IPS DF 6.9 (cell line): ENCODE results near the gene RBL2.
"Not testable (repeated sequence)": the region's sequence is repeated elsewhere in the genome, so short reads cannot be mapped to it uniquely, and the experiment has no call there.

Experiments
- DNase-seq: peaks from one replicate; pipeline ENCODE4 v3.0.0-alpha.2; 2013; ENCODE audit warnings: low read depth, low spot score
- H3K27ac ChIP-seq: one replicate; pipeline ENCODE4 v1.5.1; 2013; ENCODE audit warnings: low read length, control low read depth
- H3K27me3 ChIP-seq: 2 replicates; pipeline ENCODE4 v1.6.1; 2013; ENCODE audit warnings: mild to moderate bottlenecking, low read length; ENCODE audit not compliant: control insufficient read depth, insufficient read depth
- H3K36me3 ChIP-seq: 2 replicates; pipeline ENCODE4 v1.6.1; 2013; ENCODE audit warnings: low read length; ENCODE audit not compliant: control insufficient read depth, insufficient read depth
- H3K4me1 ChIP-seq: 2 replicates; pipeline ENCODE4 v1.6.1; 2013; ENCODE audit warnings: low read length; ENCODE audit not compliant: control insufficient read depth, insufficient read depth
- H3K4me3 ChIP-seq: 2 replicates; pipeline ENCODE4 v1.5.1; 2013; ENCODE audit warnings: mild to moderate bottlenecking, low read length
- H3K9me3 ChIP-seq: 2 replicates; pipeline ENCODE4 v1.6.1; 2013; ENCODE audit warnings: low read length, inconsistent platforms; ENCODE audit not compliant: control insufficient read depth, insufficient read depth
- WGBS: extraction: QIAGEN DNeasy Blood & Tissue Kit; methylation state at CpG from one replicate; pipeline ENCODE4 v1.1.7; 2013; ENCODE audit warnings: mixed read lengths, missing lambda C conversion rate; ENCODE audit not compliant: insufficient read length, insufficient coverage; 5-methylcytosine and 5-hydroxymethylcytosine counted together

The RBL2 gene

GRCh38 chr16:53434377-53435065 lies at the start of gene RBL2:
TSS of gene RBL2 (plus strand) at chr16:53434471. CDS start at chr16:53434557, 86 bp downstream.
- no peaks in the 10 kb centered on the region for H3K36me3 ChIP-seq
- no peaks in the 10 kb centered on the region for H3K27me3 ChIP-seq
- DNase-seq, result no peak
- no CpG with 5 or more reads among the region's 89 CpGs for WGBS
- H3K4me1 ChIP-seq, result no peaks in the 10 kb centered on the region
- H3K27ac ChIP-seq, result no peak within 1 kb of the TSS
- peak within 1 kb of the TSS; percentile 81 for H3K4me3 ChIP-seq
- no peaks in the 10 kb centered on the region for H3K9me3 ChIP-seq

- not testable (repeated sequence) for H3K4me1 ChIP-seq, H3K4me3 ChIP-seq, H3K27ac ChIP-seq, H3K27me3 ChIP-seq, H3K36me3 ChIP-seq, DNase-seq, H3K9me3 ChIP-seq
- WGBS, result no CpG with 5 or more reads among the region's 8 CpGs
Observed at GRCh38 chr16:53384610-53385009, 49.7 kb upstream of the RBL2 start.

GRCh38 chr16:53404959-53405358 lies 29.3 kb upstream of the RBL2 start:
- H3K4me1 ChIP-seq, result no peaks in the 10 kb centered on the region
- H3K9me3 ChIP-seq, result no peaks in the 10 kb centered on the region
- DNase-seq, result no peak
- no peaks in the 10 kb centered on the region for H3K27me3 ChIP-seq
- H3K27ac ChIP-seq, result no peak overlapping the region
- no peak overlapping the region for H3K4me3 ChIP-seq
- H3K36me3 ChIP-seq, result no peaks in the 10 kb centered on the region
- WGBS, result no CpG with 5 or more reads among the region's 2 CpGs

GRCh38 chr16:53412549-53412948 lies 21.7 kb upstream of the RBL2 start:
- H3K4me1 ChIP-seq, result no peaks in the 10 kb centered on the region
- no peaks in the 10 kb centered on the region for H3K36me3 ChIP-seq
- no CpG with 5 or more reads among the region's 18 CpGs for WGBS

GRCh38 chr16:53413864-53414263 lies 20.4 kb upstream of the RBL2 start:
- H3K36me3 ChIP-seq, result no peaks in the 10 kb centered on the region
- no peaks in the 10 kb centered on the region for H3K9me3 ChIP-seq
- H3K27ac ChIP-seq, result no peak overlapping the region
- H3K4me1 ChIP-seq, result no peaks in the 10 kb centered on the region
- no peak overlapping the region for H3K4me3 ChIP-seq
- DNase-seq, result no peak
- no CpG with 5 or more reads among the region's 18 CpGs for WGBS
- H3K27me3 ChIP-seq, result no peaks in the 10 kb centered on the region

More at GRCh38 chr16:53412549-53412948, 21.7 kb upstream of the RBL2 start:
- no peaks in the 10 kb centered on the region for H3K27me3 ChIP-seq
- no peak for DNase-seq
- no peaks in the 10 kb centered on the region for H3K9me3 ChIP-seq
- no peak overlapping the region for H3K27ac ChIP-seq
- H3K4me3 ChIP-seq, result no peak overlapping the region

GRCh38 chr16:53414381-53414780 lies 19.9 kb upstream of the RBL2 start:
- no peak overlapping the region for H3K4me3 ChIP-seq
- WGBS, result no CpG with 5 or more reads among the region's 16 CpGs
- no peaks in the 10 kb centered on the region for H3K36me3 ChIP-seq
- H3K27ac ChIP-seq, result no peak overlapping the region
- no peak for DNase-seq
- H3K4me1 ChIP-seq, result no peaks in the 10 kb centered on the region
- no peaks in the 10 kb centered on the region for H3K9me3 ChIP-seq
- no peaks in the 10 kb centered on the region for H3K27me3 ChIP-seq

GRCh38 chr16:53415504-53415903 lies 18.8 kb upstream of the RBL2 start:
- Histone ChIP-seq H3K27ac (no peak overlapping the region), H3K4me1 (no peaks in the 10 kb centered on the region), H3K27me3 (no peaks in the 10 kb centered on the region), H3K9me3 (no peaks in the 10 kb centered on the region; the same call in 1 of the 2 replicates), H3K36me3 (no peaks in the 10 kb centered on the region), H3K4me3 (no peak overlapping the region)
- WGBS, result no CpG with 5 or more reads among the region's 4 CpGs
- no peak for DNase-seq

- 100% methylated on average over 1 of the region's 4 CpGs for WGBS
- DNase-seq, result no peak
Observed at GRCh38 chr16:53417011-53417410, 17.3 kb upstream of the RBL2 start.

GRCh38 chr16:53417976-53418375 lies 16.3 kb upstream of the RBL2 start:
- no CpG with 5 or more reads among the region's 7 CpGs for WGBS
- Histone ChIP-seq H3K4me3 (no peak overlapping the region), H3K36me3 (no peaks in the 10 kb centered on the region), H3K4me1 (no peaks in the 10 kb centered on the region), H3K9me3 (peaks cover 2% of the 10 kb centered on the region; the same call in 1 of the 2 replicates), H3K27me3 (no peaks in the 10 kb centered on the region), H3K27ac (no peak overlapping the region)
- DNase-seq, result no peak

More at GRCh38 chr16:53417011-53417410, 17.3 kb upstream of the RBL2 start:
- H3K27me3 ChIP-seq, result no peaks in the 10 kb centered on the region
- no peak overlapping the region for H3K27ac ChIP-seq
- peaks cover 2% of the 10 kb centered on the region; the same call in 1 of the 2 replicates for H3K9me3 ChIP-seq
- no peaks in the 10 kb centered on the region for H3K4me1 ChIP-seq
- no peak overlapping the region for H3K4me3 ChIP-seq
- H3K36me3 ChIP-seq, result no peaks in the 10 kb centered on the region

- WGBS, result no CpG with 5 or more reads among the region's 2 CpGs
- not testable (repeated sequence) for DNase-seq, H3K36me3 ChIP-seq, H3K4me3 ChIP-seq, H3K27ac ChIP-seq, H3K4me1 ChIP-seq, H3K9me3 ChIP-seq, H3K27me3 ChIP-seq
Observed at GRCh38 chr16:53419383-53419709, 14.9 kb upstream of the RBL2 start.

- Histone ChIP-seq H3K4me3 (no peak overlapping the region), H3K27me3 (no peaks in the 10 kb centered on the region), H3K27ac (no peak overlapping the region), H3K9me3 (peaks cover 2% of the 10 kb centered on the region; the same call in 1 of the 2 replicates), H3K4me1 (no peaks in the 10 kb centered on the region), H3K36me3 (no peaks in the 10 kb centered on the region)
- no peak for DNase-seq
- WGBS, result no CpG with 5 or more reads among the region's 24 CpGs
Observed at GRCh38 chr16:53421248-53421647, 13.0 kb upstream of the RBL2 start.
